ENCODE data around the gene LAMTOR2.
A peak's percentile ranks its signal among the peaks of the same experiment; 100 is the strongest.

The LAMTOR2 gene

GRCh38 chr1:156075162-156075561 lies 20.6 kb downstream of the LAMTOR2 start:
- Histone ChIP-seq H3K27me3 (ENCODE audit: control insufficient read depth in 3 of 3, insufficient read depth in 3 of 3, low read depth in 1 of 3, low read length in 3 of 3) (no peaks in the 10 kb centered on the region), H4K8ac (ENCODE audit: low read depth, low read length) (no peak overlapping the region), H4K91ac (ENCODE audit: low read depth, low read length, poor library complexity) (no peak overlapping the region), H2AK5ac (ENCODE audit: low read depth, low read length) (peak overlapping the region; percentile 21), H3K14ac (ENCODE audit: low read length) (no peak overlapping the region), H2AFZ (ENCODE audit: low read length) (no peak overlapping the region), H3K4me1 (ENCODE audit: control insufficient read depth in 2 of 2, insufficient read depth in 1 of 2, low read depth in 1 of 2, low read length in 2 of 2) (peaks cover 60 to 67% of the 10 kb centered on the region in 2 donors), H2BK120ac (ENCODE audit: low read depth, low read length) (no peak overlapping the region), H3K79me1 (ENCODE audit: low read depth, low read length) (peaks cover 6% of the 10 kb centered on the region), H2BK15ac (ENCODE audit: low read length) (peak overlapping the region; percentile 4), H3K4me3 (ENCODE audit: low read length in 2 of 2) (no peak overlapping the region), H3K23ac (ENCODE audit: low read depth, low read length, poor library complexity) (no peak overlapping the region), H3K36me3 (replicated peaks in 1 of 2; ENCODE audit: control insufficient read depth in 2 of 2, insufficient read depth in 2 of 2, low read length in 2 of 2) (peaks cover 17 to 83% of the 10 kb centered on the region in 2 donors), H3K4me2 (ENCODE audit: insufficient read depth, low read length, poor library complexity, severe bottlenecking) (peak overlapping the region; percentile 34), H3K4ac (ENCODE audit: low read length) (no peak overlapping the region), H3K9me3 (replicated peaks in 1 of 2; ENCODE audit: control insufficient read depth in 2 of 2, insufficient read depth in 1 of 2, low read depth in 1 of 2, low read length in 2 of 2) (no peaks in the 10 kb centered on the region), H3K9ac (ENCODE audit: low read depth, low read length, poor library complexity) (no peak overlapping the region), H3K18ac (ENCODE audit: low read length) (peak overlapping the region; percentile 63), H2BK5ac (ENCODE audit: low read length) (no peak overlapping the region), H3K27ac (replicated peaks; ENCODE audit: low read length) (peak overlapping the region; percentile 81), H2BK12ac (ENCODE audit: low read length) (no peak overlapping the region)
- no CpG with 5 or more reads among the region's 3 CpGs for WGBS, 2 donors (ENCODE audit: extremely low coverage in 2 of 2, insufficient read length in 2 of 2, insufficient replicate concordance in 1 of 2)
- DNase-seq (ENCODE audit: low spot score): no peak

GRCh38 chr1:156075775-156076204 lies 21.2 kb downstream of the LAMTOR2 start:
- no peaks in the 10 kb centered on the region for H3K9me3 ChIP-seq (replicated peaks in 1 of 2; ENCODE audit: control insufficient read depth in 2 of 2, insufficient read depth in 1 of 2, low read depth in 1 of 2, low read length in 2 of 2)
- no peak overlapping the region for H3K4me3 ChIP-seq (ENCODE audit: low read length in 2 of 2)
- H3K9ac ChIP-seq (ENCODE audit: low read depth, low read length, poor library complexity): no peak overlapping the region
- H3K4me2 ChIP-seq (ENCODE audit: insufficient read depth, low read length, poor library complexity, severe bottlenecking): no peak overlapping the region
- no peak overlapping the region for H3K23ac ChIP-seq (ENCODE audit: low read depth, low read length, poor library complexity)
- H2BK12ac ChIP-seq (ENCODE audit: low read length): no peak overlapping the region
- H2AFZ ChIP-seq (ENCODE audit: low read length): no peak overlapping the region
- no peak overlapping the region for H4K91ac ChIP-seq (ENCODE audit: low read depth, low read length, poor library complexity)
- peaks cover 60 to 63% of the 10 kb centered on the region in 2 donors for H3K4me1 ChIP-seq (ENCODE audit: control insufficient read depth in 2 of 2, insufficient read depth in 1 of 2, low read depth in 1 of 2, low read length in 2 of 2)
- no peak for DNase-seq (ENCODE audit: low spot score)
- H2BK15ac ChIP-seq (ENCODE audit: low read length): no peak overlapping the region
- no peak overlapping the region for H2BK120ac ChIP-seq (ENCODE audit: low read depth, low read length)
- H2BK5ac ChIP-seq (ENCODE audit: low read length): no peak overlapping the region
- no peak overlapping the region for H3K4ac ChIP-seq (ENCODE audit: low read length)
- H4K8ac ChIP-seq (ENCODE audit: low read depth, low read length): no peak overlapping the region
- H2AK5ac ChIP-seq (ENCODE audit: low read depth, low read length): no peak overlapping the region
- H3K79me1 ChIP-seq (ENCODE audit: low read depth, low read length): peaks cover 6% of the 10 kb centered on the region
- H3K27me3 ChIP-seq (ENCODE audit: control insufficient read depth in 3 of 3, insufficient read depth in 3 of 3, low read depth in 1 of 3, low read length in 3 of 3): no peaks in the 10 kb centered on the region
- peak overlapping the region; percentile 81 for H3K27ac ChIP-seq (replicated peaks; ENCODE audit: low read length)
- no peak overlapping the region for H3K18ac ChIP-seq (ENCODE audit: low read length)
- no CpG with 5 or more reads among the region's 4 CpGs for WGBS, 2 donors (ENCODE audit: extremely low coverage in 2 of 2, insufficient read length in 2 of 2, insufficient replicate concordance in 1 of 2)
- peaks cover 17 to 83% of the 10 kb centered on the region in 2 donors for H3K36me3 ChIP-seq (replicated peaks in 1 of 2; ENCODE audit: control insufficient read depth in 2 of 2, insufficient read depth in 2 of 2, low read length in 2 of 2)
- H3K14ac ChIP-seq (ENCODE audit: low read length): no peak overlapping the region

- Histone ChIP-seq H2AFZ (ENCODE audit: low read length) (no peak overlapping the region), H3K18ac (ENCODE audit: low read length) (peak overlapping the region; percentile 86), H3K4me1 (ENCODE audit: control insufficient read depth in 2 of 2, insufficient read depth in 1 of 2, low read depth in 1 of 2, low read length in 2 of 2) (peaks cover 59 to 60% of the 10 kb centered on the region in 2 donors), H3K9me3 (replicated peaks in 1 of 2; ENCODE audit: control insufficient read depth in 2 of 2, insufficient read depth in 1 of 2, low read depth in 1 of 2, low read length in 2 of 2) (no peaks in the 10 kb centered on the region), H4K8ac (ENCODE audit: low read depth, low read length) (no peak overlapping the region), H2BK15ac (ENCODE audit: low read length) (peak overlapping the region; percentile 51), H3K4me3 (ENCODE audit: low read length in 2 of 2) (no peak overlapping the region), H2AK5ac (ENCODE audit: low read depth, low read length) (peak overlapping the region; percentile 89), H3K27ac (replicated peaks; ENCODE audit: low read length) (peak overlapping the region; percentile 81), H3K36me3 (replicated peaks in 1 of 2; ENCODE audit: control insufficient read depth in 2 of 2, insufficient read depth in 2 of 2, low read length in 2 of 2) (peaks cover 17 to 79% of the 10 kb centered on the region in 2 donors), H2BK5ac (ENCODE audit: low read length) (peak overlapping the region; percentile 82), H2BK120ac (ENCODE audit: low read depth, low read length) (no peak overlapping the region), H3K4me2 (ENCODE audit: insufficient read depth, low read length, poor library complexity, severe bottlenecking) (peak overlapping the region; percentile 48), H3K4ac (ENCODE audit: low read length) (peak overlapping the region; percentile 45), H4K91ac (ENCODE audit: low read depth, low read length, poor library complexity) (peak overlapping the region; percentile 83), H3K14ac (ENCODE audit: low read length) (no peak overlapping the region), H3K27me3 (ENCODE audit: control insufficient read depth in 3 of 3, insufficient read depth in 3 of 3, low read depth in 1 of 3, low read length in 3 of 3) (no peaks in the 10 kb centered on the region), H3K23ac (ENCODE audit: low read depth, low read length, poor library complexity) (peak overlapping the region; percentile 92), H3K9ac (ENCODE audit: low read depth, low read length, poor library complexity) (peak overlapping the region; percentile 72), H3K79me1 (ENCODE audit: low read depth, low read length) (peaks cover 6% of the 10 kb centered on the region), H2BK12ac (ENCODE audit: low read length) (no peak overlapping the region)
- DNase-seq (ENCODE audit: low spot score): no peak
- no CpG with 5 or more reads among the region's 73 CpGs for WGBS, 2 donors (ENCODE audit: extremely low coverage in 2 of 2, insufficient read length in 2 of 2, insufficient replicate concordance in 1 of 2)
Observed at GRCh38 chr1:156076609-156077429, 22.2 kb downstream of the LAMTOR2 start.

GRCh38 chr1:156077430-156077760 lies 22.8 kb downstream of the LAMTOR2 start:
- Histone ChIP-seq H2BK12ac (ENCODE audit: low read length) (no peak overlapping the region), H3K36me3 (replicated peaks in 1 of 2; ENCODE audit: control insufficient read depth in 2 of 2, insufficient read depth in 2 of 2, low read length in 2 of 2) (peaks cover 17 to 75% of the 10 kb centered on the region in 2 donors), H2AK5ac (ENCODE audit: low read depth, low read length) (peak overlapping the region; percentile 89), H3K9me3 (replicated peaks in 1 of 2; ENCODE audit: control insufficient read depth in 2 of 2, insufficient read depth in 1 of 2, low read depth in 1 of 2, low read length in 2 of 2) (no peaks in the 10 kb centered on the region), H3K18ac (ENCODE audit: low read length) (peak overlapping the region; percentile 86), H3K4me2 (ENCODE audit: insufficient read depth, low read length, poor library complexity, severe bottlenecking) (no peak overlapping the region), H4K8ac (ENCODE audit: low read depth, low read length) (no peak overlapping the region), H3K4ac (ENCODE audit: low read length) (peak overlapping the region; percentile 45), H2BK120ac (ENCODE audit: low read depth, low read length) (no peak overlapping the region), H3K23ac (ENCODE audit: low read depth, low read length, poor library complexity) (peak overlapping the region; percentile 92), H2AFZ (ENCODE audit: low read length) (no peak overlapping the region), H3K9ac (ENCODE audit: low read depth, low read length, poor library complexity) (no peak overlapping the region), H3K79me1 (ENCODE audit: low read depth, low read length) (peaks cover 3% of the 10 kb centered on the region), H3K27me3 (ENCODE audit: control insufficient read depth in 3 of 3, insufficient read depth in 3 of 3, low read depth in 1 of 3, low read length in 3 of 3) (no peaks in the 10 kb centered on the region), H2BK15ac (ENCODE audit: low read length) (peak overlapping the region; percentile 51), H3K4me1 (ENCODE audit: control insufficient read depth in 2 of 2, insufficient read depth in 1 of 2, low read depth in 1 of 2, low read length in 2 of 2) (peaks cover 56 to 59% of the 10 kb centered on the region in 2 donors), H4K91ac (ENCODE audit: low read depth, low read length, poor library complexity) (no peak overlapping the region), H2BK5ac (ENCODE audit: low read length) (peak overlapping the region; percentile 82), H3K14ac (ENCODE audit: low read length) (no peak overlapping the region), H3K27ac (replicated peaks; ENCODE audit: low read length) (peak overlapping the region; percentile 81), H3K4me3 (ENCODE audit: low read length in 2 of 2) (no peak overlapping the region)
- WGBS, 2 donors (ENCODE audit: extremely low coverage in 2 of 2, insufficient read length in 2 of 2, insufficient replicate concordance in 1 of 2): no CpG with 5 or more reads among the region's 19 CpGs
- DNase-seq (ENCODE audit: low spot score): no peak

All from neuronal stem cell (in vitro differentiated cells).